Mammary epithelial cell (primary cell): ENCODE data around the gene SHLD1.
"Not testable (repeated sequence)": the region's sequence is repeated elsewhere in the genome, so short reads cannot be mapped to it uniquely, and the experiment has no call there.

ENCODE experiments used
- CTCF ChIP-seq, 2 donors: IDR thresholded peaks in 1 of 2; conservative IDR thresholded peaks in 1 of 2; 2 replicates each; pipeline ENCODE4 v1.5.1; 2011 to 2012; ENCODE audit warnings: inconsistent platforms in 2 of 2, low read length in 2 of 2, mild to moderate bottlenecking in 2 of 2, control low read depth in 1 of 2, low read depth in 1 of 2; ENCODE audit not compliant: insufficient read depth in 1 of 2; ENCODE audit errors: extremely low read depth in 1 of 2
- EZH2 ChIP-seq: IDR thresholded peaks from 2 replicates; pipeline ENCODE4 v1.6.1; 2012; ENCODE audit warnings: low read length, inconsistent platforms, borderline replicate concordance

GRCh38 chr20:5725183-5725463 lies 25.1 kb upstream of the SHLD1 start:
- not testable (repeated sequence) for TF ChIP-seq CTCF (conservative IDR thresholded peaks at IDR 0.05 in 1 of 2, IDR thresholded peaks at IDR 0.05 in 1 of 2; ENCODE audit: extremely low read depth in 1 of 2, insufficient read depth in 1 of 2, low read depth in 1 of 2, low read length in 2 of 2); EZH2
